ENCODE measurements around the gene DTX3. TPM values are rescaled to one million over a fixed set of nuclear protein-coding genes. Genes with fewer than 3 reads are reported as not detected.

Gene DTX3
- total RNA-seq, 1 donor from 2014 or later, result 23.8 TPM

GRCh38 chr12:57603815-57604453, 690 bp upstream of the DTX3 start:
- intact Hi-C loops (cut with DNase I), result no loop called here
- no peak for DNase-seq (ENCODE audit: missing footprints)
- ATAC-seq, result peak; percentile 67

- intact Hi-C loops (cut with DNase I), result no loop called here
- DNase-seq (ENCODE audit: missing footprints) (no peak), ATAC-seq (peak; percentile 16)
These were observed 577 bp downstream of the DTX3 start for GRCh38 chr12:57604992-57605810.

GRCh38 chr12:57605811-57606311, 1.2 kb downstream of the DTX3 start:
- no peak for ATAC-seq
- intact Hi-C loops (cut with DNase I), result no loop called here
- no peak for DNase-seq (ENCODE audit: missing footprints)

GRCh38 chr12:57606399-57606798, 1.8 kb downstream of the DTX3 start:
- intact Hi-C loops (cut with DNase I), result no loop called here
- DNase-seq (ENCODE audit: missing footprints) (no peak), ATAC-seq (no peak)

GRCh38 chr12:57606821-57607220, 2.2 kb downstream of the DTX3 start:
- DNase-seq (ENCODE audit: missing footprints) (no peak), ATAC-seq (no peak)
- intact Hi-C loops (cut with DNase I), result no loop called here

GRCh38 chr12:57607958-57608663, 3.5 kb downstream of the DTX3 start:
- intact Hi-C loops (cut with DNase I), result no loop called here
- ATAC-seq, result no peak
- no peak for DNase-seq (ENCODE audit: missing footprints)

GRCh38 chr12:57609101-57609780, 4.6 kb downstream of the DTX3 start:
- ATAC-seq, result no peak
- no peak for DNase-seq (ENCODE audit: missing footprints)
- intact Hi-C loops (cut with DNase I), result no loop called here

GRCh38 chr12:57609781-57610553, 5.3 kb downstream of the DTX3 start:
- ATAC-seq (peak; percentile 18), DNase-seq (ENCODE audit: missing footprints) (no peak)
- intact Hi-C loops (cut with DNase I), result loop anchor here (5.0 kb wide), 1 partner anchor 88 kb away; the partner anchor contains the start of genes DDIT3 and MBD6

GRCh38 chr12:57610554-57611107, 6.0 kb downstream of the DTX3 start:
- ATAC-seq (peak; percentile 50), DNase-seq (ENCODE audit: missing footprints) (no peak)
- intact Hi-C loops (cut with DNase I), result loop anchor here (5.0 kb wide), 1 partner anchor 88 kb away; the partner anchor contains the start of genes DDIT3 and MBD6

- ATAC-seq (peak; percentile 91), DNase-seq (ENCODE audit: missing footprints) (peak; percentile 87)
- intact Hi-C loops (cut with DNase I), result loop anchor here (5.0 kb wide), 1 partner anchor 89 kb away; the partner anchor contains the start of genes DDIT3 and MBD6
These were observed 6.6 kb downstream of the DTX3 start, which contains the start of gene ARHGEF25 for GRCh38 chr12:57611108-57611826. TSS of gene ARHGEF25 (plus strand) at chr12:57611435. CDS start at chr12:57611895, 460 bp downstream.

GRCh38 chr12:57611827-57612710, 7.4 kb downstream of the DTX3 start:
- DNase-seq (ENCODE audit: missing footprints) (no peak), ATAC-seq (no peak)
- intact Hi-C loops (cut with DNase I), result loop anchor here (5.0 kb wide), 1 partner anchor 90 kb away; the partner anchor contains the start of genes DDIT3 and MBD6

- intact Hi-C loops (cut with DNase I), result loop anchor here (5.0 kb wide), 1 partner anchor 91 kb away; the partner anchor contains the start of genes DDIT3 and MBD6
- DNase-seq (ENCODE audit: missing footprints) (no peak), ATAC-seq (no peak)
These were observed 8.2 kb downstream of the DTX3 start for GRCh38 chr12:57612711-57613426.

GRCh38 chr12:57613427-57614109, 8.9 kb downstream of the DTX3 start:
- DNase-seq (ENCODE audit: missing footprints) (no peak), ATAC-seq (no peak)
- intact Hi-C loops (cut with DNase I), result loop anchor here (5.0 kb wide), 1 partner anchor 91 kb away; the partner anchor contains the start of genes DDIT3 and MBD6

- intact Hi-C loops (cut with DNase I), result loop anchor here (5.0 kb wide), 1 partner anchor 92 kb away; the partner anchor contains the start of genes DDIT3 and MBD6
- ATAC-seq (no peak), DNase-seq (ENCODE audit: missing footprints) (no peak)
These were observed 9.7 kb downstream of the DTX3 start for GRCh38 chr12:57614178-57614947.

Data from Right ventricle myocardium inferior (tissue), 1 donor.